IPS DF 6.9 (cell line): ENCODE measurements around the gene NFAM1.
A peak's percentile ranks its signal among the peaks of the same experiment; 100 is the strongest.

Source experiments
- DNase-seq: peaks from one replicate; pipeline ENCODE4 v3.0.0-alpha.2; 2013; ENCODE audit warnings: low read depth, low spot score
- H3K27ac ChIP-seq: one replicate; pipeline ENCODE4 v1.5.1; 2013; ENCODE audit warnings: low read length, control low read depth
- H3K27me3 ChIP-seq: 2 replicates; pipeline ENCODE4 v1.6.1; 2013; ENCODE audit warnings: mild to moderate bottlenecking, low read length; ENCODE audit not compliant: control insufficient read depth, insufficient read depth
- H3K36me3 ChIP-seq: 2 replicates; pipeline ENCODE4 v1.6.1; 2013; ENCODE audit warnings: low read length; ENCODE audit not compliant: control insufficient read depth, insufficient read depth
- H3K4me1 ChIP-seq: 2 replicates; pipeline ENCODE4 v1.6.1; 2013; ENCODE audit warnings: low read length; ENCODE audit not compliant: control insufficient read depth, insufficient read depth
- H3K4me3 ChIP-seq: 2 replicates; pipeline ENCODE4 v1.5.1; 2013; ENCODE audit warnings: mild to moderate bottlenecking, low read length
- H3K9me3 ChIP-seq: 2 replicates; pipeline ENCODE4 v1.6.1; 2013; ENCODE audit warnings: low read length, inconsistent platforms; ENCODE audit not compliant: control insufficient read depth, insufficient read depth
- WGBS: extraction: QIAGEN DNeasy Blood & Tissue Kit; methylation state at CpG from one replicate; pipeline ENCODE4 v1.1.7; 2013; ENCODE audit warnings: mixed read lengths, missing lambda C conversion rate; ENCODE audit not compliant: insufficient read length, insufficient coverage; 5-methylcytosine and 5-hydroxymethylcytosine counted together

The NFAM1 gene

GRCh38 chr22:42368379-42369249 lies 63.6 kb downstream of the NFAM1 start:
- H3K27me3 ChIP-seq, result no peaks in the 10 kb centered on the region
- peaks cover 10% of the 10 kb centered on the region for H3K4me1 ChIP-seq
- no peaks in the 10 kb centered on the region for H3K36me3 ChIP-seq
- no peaks in the 10 kb centered on the region for H3K9me3 ChIP-seq
- no peak for DNase-seq
- WGBS, result no CpG with 5 or more reads among the region's 86 CpGs
- H3K4me3 ChIP-seq, result peak overlapping the region; percentile 53
- no peak overlapping the region for H3K27ac ChIP-seq

DNA sequence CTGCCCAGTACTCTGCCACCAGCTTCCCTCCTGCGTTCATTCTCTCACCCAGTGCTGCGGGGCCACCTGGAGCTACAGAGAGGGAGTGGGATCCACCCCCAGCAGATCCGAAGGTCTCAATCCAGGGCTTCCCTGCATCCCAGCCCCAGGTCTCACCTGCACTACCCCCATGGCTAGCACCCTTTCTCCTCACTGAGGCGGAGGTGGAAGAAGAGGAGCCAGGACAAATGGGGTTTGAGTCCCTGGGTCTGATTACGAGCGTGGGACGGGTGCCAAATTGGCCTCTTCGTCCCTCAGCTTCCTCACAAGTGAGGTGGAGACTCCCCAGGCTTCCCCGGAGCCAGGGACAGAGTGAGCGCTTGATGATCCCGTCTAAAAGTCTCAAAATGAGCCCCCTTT lies 64.2 kb downstream of the NFAM1 start:
- WGBS, result no CpG with 5 or more reads among the region's 11 CpGs
- DNase-seq, result no peak
- Histone ChIP-seq H3K36me3 (no peaks in the 10 kb centered on the region), H3K27me3 (no peaks in the 10 kb centered on the region), H3K27ac (no peak overlapping the region), H3K4me1 (peaks cover 11% of the 10 kb centered on the region), H3K9me3 (no peaks in the 10 kb centered on the region), H3K4me3 (peak overlapping the region; percentile 53; the same call in 1 of the 2 replicates)

- Histone ChIP-seq H3K4me3 (peak overlapping the region; percentile 53; the same call in 1 of the 2 replicates), H3K36me3 (no peaks in the 10 kb centered on the region), H3K4me1 (peaks cover 11% of the 10 kb centered on the region), H3K27ac (no peak overlapping the region), H3K27me3 (no peaks in the 10 kb centered on the region), H3K9me3 (no peaks in the 10 kb centered on the region)
- WGBS, result no CpG with 5 or more reads among the region's 8 CpGs
- DNase-seq, result no peak
Observed at GRCh38 chr22:42366806-42367581, 65.2 kb downstream of the NFAM1 start.

DNA sequence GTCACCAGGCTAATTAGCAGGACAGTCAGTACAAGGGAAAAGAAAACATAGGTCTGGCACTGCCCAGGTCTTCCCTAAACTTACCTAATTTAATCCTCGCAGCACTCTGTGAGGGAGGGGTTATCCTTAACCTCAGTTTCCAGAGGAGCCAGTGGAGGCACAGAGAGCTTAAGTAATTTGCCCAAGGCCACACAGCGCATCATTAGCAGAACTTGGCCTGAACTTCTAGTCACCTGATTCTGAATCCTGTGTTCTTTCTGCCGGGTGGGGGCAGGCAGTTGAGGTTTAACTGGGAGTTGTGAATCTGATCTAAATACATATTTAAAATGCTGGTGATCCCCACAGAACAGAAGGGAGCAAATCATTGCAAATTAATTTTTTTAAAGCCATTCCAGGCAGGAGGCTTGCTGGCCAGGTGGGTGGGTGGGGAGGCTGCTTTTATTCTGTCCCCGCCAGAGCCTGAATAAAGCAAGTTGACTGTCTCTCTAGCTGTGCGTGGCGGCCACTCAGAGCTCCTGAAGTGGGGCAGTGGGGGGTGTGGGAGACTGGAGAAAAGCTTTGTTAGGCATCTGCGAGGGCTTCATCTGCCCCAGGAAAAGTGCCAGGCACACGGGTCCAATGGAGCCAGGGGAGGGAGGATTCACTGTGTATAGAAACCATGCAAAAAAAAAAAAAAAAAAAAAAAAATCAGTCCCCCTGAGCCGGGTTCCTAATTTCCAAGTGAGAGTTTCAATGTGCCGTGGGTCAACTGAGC lies 66.1 kb downstream of the NFAM1 start:
- Histone ChIP-seq H3K36me3 (no peaks in the 10 kb centered on the region), H3K27me3 (no peaks in the 10 kb centered on the region), H3K4me1 (peaks cover 11% of the 10 kb centered on the region), H3K27ac (no peak overlapping the region), H3K9me3 (no peaks in the 10 kb centered on the region), H3K4me3 (no peak overlapping the region)
- WGBS, result no CpG with 5 or more reads among the region's 10 CpGs
- DNase-seq, result no peak

GRCh38 chr22:42365111-42365865 lies 66.9 kb downstream of the NFAM1 start:
- H3K4me3 ChIP-seq, result no peak overlapping the region
- H3K27ac ChIP-seq, result no peak overlapping the region
- no peaks in the 10 kb centered on the region for H3K9me3 ChIP-seq
- H3K36me3 ChIP-seq, result no peaks in the 10 kb centered on the region
- DNase-seq, result no peak
- H3K4me1 ChIP-seq, result peaks cover 10% of the 10 kb centered on the region
- no CpG with 5 or more reads among the region's 14 CpGs for WGBS
- H3K27me3 ChIP-seq, result no peaks in the 10 kb centered on the region

- Histone ChIP-seq H3K27me3 (no peaks in the 10 kb centered on the region), H3K36me3 (no peaks in the 10 kb centered on the region), H3K4me1 (peaks cover 8% of the 10 kb centered on the region), H3K27ac (no peak overlapping the region), H3K9me3 (no peaks in the 10 kb centered on the region), H3K4me3 (no peak overlapping the region)
- DNase-seq, result no peak
- WGBS, result no CpG with 5 or more reads among the region's 13 CpGs
Observed at GRCh38 chr22:42364604-42365110, 67.5 kb downstream of the NFAM1 start.

DNA sequence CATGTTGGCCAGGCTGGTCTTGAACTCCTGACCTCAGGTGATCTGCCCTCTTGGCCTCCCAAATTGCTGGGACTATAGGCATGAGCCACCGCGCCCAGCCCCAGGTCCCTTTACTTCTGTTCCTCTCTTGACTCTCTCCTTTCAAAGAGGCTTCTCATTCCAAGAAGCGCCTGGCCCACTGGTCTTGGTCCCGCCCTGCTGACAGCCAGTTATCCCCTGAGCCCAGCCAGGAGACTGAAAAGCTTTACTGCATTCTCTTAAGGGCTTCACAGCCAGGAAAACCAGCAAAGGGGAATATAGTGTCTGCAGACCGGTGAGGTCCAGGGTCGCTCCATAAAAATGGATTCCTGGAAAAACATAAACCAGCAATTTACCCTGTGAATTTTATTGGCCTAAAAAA lies 68.3 kb downstream of the NFAM1 start:
- no CpG with 5 or more reads among the region's 6 CpGs for WGBS
- Histone ChIP-seq H3K9me3 (no peaks in the 10 kb centered on the region), H3K27ac (no peak overlapping the region), H3K36me3 (no peaks in the 10 kb centered on the region), H3K4me1 (peaks cover 5% of the 10 kb centered on the region), H3K27me3 (no peaks in the 10 kb centered on the region), H3K4me3 (no peak overlapping the region)
- DNase-seq, result no peak

DNA sequence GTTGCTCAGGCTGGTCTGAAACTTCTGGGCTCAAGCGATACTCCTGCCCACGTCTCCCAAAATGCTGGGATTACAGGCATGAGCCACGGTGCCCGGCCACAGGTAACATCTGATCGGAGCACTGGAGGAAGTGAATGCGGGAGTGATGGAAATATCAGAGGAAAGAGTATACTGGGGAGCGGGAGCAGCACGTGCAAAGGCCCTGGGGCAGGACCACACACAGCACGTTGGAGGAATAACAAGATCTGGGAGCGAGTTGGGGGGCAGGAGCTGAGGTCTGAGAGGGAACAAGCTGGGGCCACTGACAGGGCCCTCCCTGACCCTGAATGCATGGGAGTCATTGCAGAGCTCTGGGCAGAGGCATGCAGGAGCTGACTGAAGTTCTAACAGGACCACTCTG lies 70.7 kb downstream of the NFAM1 start:
- H3K27ac ChIP-seq, result no peak overlapping the region
- no CpG with 5 or more reads among the region's 10 CpGs for WGBS

GRCh38 chr22:42360348-42360747 lies 71.9 kb downstream of the NFAM1 start:
- Histone ChIP-seq H3K36me3 (no peaks in the 10 kb centered on the region), H3K4me1 (0 out of 2 replicates have a peak, but pooled peaks cover 1% of the 10 kb centered on the region), H3K27me3 (no peaks in the 10 kb centered on the region), H3K27ac (no peak overlapping the region), H3K9me3 (no peaks in the 10 kb centered on the region), H3K4me3 (no peak overlapping the region)
- no peak for DNase-seq
- WGBS, result no CpG with 5 or more reads among the region's 7 CpGs

More for the DNA sequence above, 70.7 kb downstream of the NFAM1 start:
- no peaks in the 10 kb centered on the region for H3K36me3 ChIP-seq
- no peaks in the 10 kb centered on the region for H3K9me3 ChIP-seq
- peaks cover 3% of the 10 kb centered on the region for H3K4me1 ChIP-seq
- H3K27me3 ChIP-seq, result no peaks in the 10 kb centered on the region
- H3K4me3 ChIP-seq, result no peak overlapping the region
- DNase-seq, result no peak
